ENCODE data around the gene TUBA4B.

GRCh38 chr2:219285894-219286425 is 32.9 kb downstream of the TUBA4B start:
- TF ChIP-seq CREB1 (IDR thresholded peaks at IDR 0.05; ENCODE audit: low read depth) (no peak), CEBPB (IDR thresholded peaks at IDR 0.05) (no peak), REST (IDR thresholded peaks at IDR 0.05; ENCODE audit: low read depth) (no peak), FOXM1 (IDR thresholded peaks at IDR 0.05; ENCODE audit: borderline replicate concordance, low read depth) (no peak)

All from Ishikawa (cell line).